ENCODE measurements around the gene UBE2E1. TPM values are rescaled to one million over a fixed set of nuclear protein-coding genes. Genes with fewer than 3 reads are reported as not detected.

The UBE2E1 gene
- total and polyA plus RNA-seq, 2 of the 4 experiments (the other 2 are of a cell fraction): 54.1 to 91.6 TPM

DNA sequence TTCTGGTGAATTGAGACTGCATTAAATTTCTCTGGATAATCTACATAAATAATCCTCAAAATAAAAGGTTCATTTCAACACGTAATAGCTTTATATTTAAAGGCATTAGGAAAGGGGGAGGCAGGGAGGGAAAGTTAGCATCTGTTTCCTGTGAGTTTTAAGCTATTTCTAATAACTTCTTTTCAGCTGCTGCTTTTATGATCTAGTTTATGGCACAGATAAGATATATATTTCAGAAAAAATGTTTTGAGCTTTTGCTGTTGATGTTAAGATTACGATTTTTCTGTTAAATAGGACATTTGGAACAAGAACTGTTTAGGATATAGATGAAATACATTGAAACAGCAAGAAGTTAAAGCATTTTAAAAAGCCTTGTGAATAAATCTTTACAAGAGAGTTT lies 30.0 kb downstream of the UBE2E1 start:
- ChIA-PET POLR2A (ENCODE audit: unreplicated experiment) (no interaction called here), CTCF (interaction anchor here (0.5 to 0.6 kb wide), 2 partner anchors 11 to 134 kb away, joined by 3 to 11 read pairs; no protein-coding TSS in a partner anchor)
- dilution Hi-C loops (cut with HindIII; ENCODE audit: low sequenced_read_pairs, unreplicated experiment): no loop called here

More for the DNA sequence above, 30.0 kb downstream of the UBE2E1 start:
- H3K18ac ChIP-seq (ENCODE audit: low read depth, low read length): no peak overlapping the region
- H2BK120ac ChIP-seq (ENCODE audit: low read depth, low read length): no peak overlapping the region
- H2BK5ac ChIP-seq (ENCODE audit: low read depth, low read length, poor library complexity, severe bottlenecking): no peak overlapping the region
- DNase-seq: no peak
- no peak overlapping the region for H3K14ac ChIP-seq (replicated peaks; ENCODE audit: low read depth, low read length)
- no peak overlapping the region for H2AK9ac ChIP-seq (replicated peaks; ENCODE audit: low read depth, low read length, poor library complexity)
- peaks cover 34 to 52% of the 10 kb centered on the region in 2 experiments for H3K79me1 ChIP-seq (ENCODE audit: low read depth in 1 of 2, low read length in 2 of 2)
- WGBS, 2 experiments (ENCODE audit: extremely low coverage in 2 of 2, insufficient read length in 1 of 2): no CpG with 5 or more reads among the region's 2 CpGs
- H3K9me1 ChIP-seq (ENCODE audit: insufficient read depth, low read length): peaks cover 3% of the 10 kb centered on the region; the same call in 1 of the 2 replicates
- no peak overlapping the region for H2BK15ac ChIP-seq (ENCODE audit: low read depth, low read length)
- no peak overlapping the region for H3K23ac ChIP-seq (ENCODE audit: low read depth, low read length)
- H3K9me3 ChIP-seq (ENCODE audit: control insufficient read depth, insufficient read depth, low read length): no peaks in the 10 kb centered on the region
- no peak overlapping the region for H3K4me3 ChIP-seq (ENCODE audit: insufficient read depth, low read depth, low read length)
- H3K56ac ChIP-seq (ENCODE audit: extremely low read depth, insufficient read depth, low read length): no peak overlapping the region
- H2AK5ac ChIP-seq (ENCODE audit: low read depth, low read length): no peak overlapping the region
- intact Hi-C loops (cut with micrococcal nuclease) (no loop called here), in situ Hi-C loops (cut with MboI; ENCODE audit: low sequenced_read_pairs) (no loop called here)
- no peaks in the 10 kb centered on the region for H3K36me3 ChIP-seq (ENCODE audit: control insufficient read depth, insufficient read depth, low read length)
- H3K4me1 ChIP-seq (ENCODE audit: control insufficient read depth, insufficient read depth, low read length): peaks cover 2% of the 10 kb centered on the region; the same call in 1 of the 2 replicates
- no peak overlapping the region for H3K27ac ChIP-seq (ENCODE audit: insufficient read depth, low read length)
- H4K91ac ChIP-seq (ENCODE audit: insufficient read depth, low read depth, low read length): no peak overlapping the region
- no peak overlapping the region for H4K8ac ChIP-seq (ENCODE audit: low read depth in 2 of 2, low read length in 2 of 2)
- no peak for TF ChIP-seq USF2 (IDR thresholded peaks at IDR 0.05; ENCODE audit: low read depth, low read length)
- no peak overlapping the region for H3K9ac ChIP-seq (ENCODE audit: low read depth, low read length)
- H3K4ac ChIP-seq (ENCODE audit: low read depth, low read length): no peak overlapping the region
- H4K20me1 ChIP-seq (ENCODE audit: insufficient read depth, low read length): peaks cover 52% of the 10 kb centered on the region
- H2AFZ ChIP-seq (replicated peaks; ENCODE audit: low read length, poor library complexity): no peak overlapping the region
- no TSS peak for BruUV-seq (replicated peaks)
- no peaks in the 10 kb centered on the region for H3K27me3 ChIP-seq (ENCODE audit: control insufficient read depth, insufficient read depth, low read length)
- H3K4me2 ChIP-seq (ENCODE audit: low read depth, low read length): no peak overlapping the region
- no peak overlapping the region for H4K5ac ChIP-seq (ENCODE audit: low read depth, low read length)
- H2BK20ac ChIP-seq (ENCODE audit: low read depth, low read length): no peak overlapping the region
- ATAC-seq (ENCODE audit: low read depth): no peak
